GM19463 (cell line): ENCODE data around the gene TOX2.

Experiments used
- ATAC-seq: cut with Tn5 transposase; IDR thresholded peaks from one replicate; pipeline ENCODE4 v1.9.1; 2021; ENCODE audit warnings: mild to moderate bottlenecking, moderate library complexity; ENCODE audit not compliant: unreplicated experiment

TOX2 gene

GRCh38 chr20:43915211-43916072 is 790 bp downstream of the TOX2 start:
- ATAC-seq: no peak

GRCh38 chr20:43916073-43916880 is 1.6 kb downstream of the TOX2 start:
- no peak for ATAC-seq

- ATAC-seq: no peak
Measured at GRCh38 chr20:43916881-43917371, 2.3 kb downstream of the TOX2 start.

GRCh38 chr20:43917380-43917779 is 2.7 kb downstream of the TOX2 start:
- no peak for ATAC-seq

GRCh38 chr20:43919686-43920403 is 5.2 kb downstream of the TOX2 start:
- no peak for ATAC-seq

GRCh38 chr20:43920797-43921196 is 6.1 kb downstream of the TOX2 start:
- no peak for ATAC-seq

- no peak for ATAC-seq
Measured at GRCh38 chr20:43921227-43921780, 6.7 kb downstream of the TOX2 start.

GRCh38 chr20:43922614-43923013 is 8.0 kb downstream of the TOX2 start:
- ATAC-seq: no peak

GRCh38 chr20:43923322-43923721 is 8.7 kb downstream of the TOX2 start:
- no peak for ATAC-seq

GRCh38 chr20:43923917-43924316 is 9.3 kb downstream of the TOX2 start:
- ATAC-seq: no peak

GRCh38 chr20:43925215-43925614 is 10.6 kb downstream of the TOX2 start:
- peak; percentile 50 for ATAC-seq

GRCh38 chr20:43925801-43926200 is 11.1 kb downstream of the TOX2 start:
- peak; percentile 43 for ATAC-seq

GRCh38 chr20:43926287-43927050 is 11.8 kb downstream of the TOX2 start:
- ATAC-seq: no peak

- ATAC-seq: no peak
Measured at GRCh38 chr20:43931976-43932375, 17.3 kb downstream of the TOX2 start.

GRCh38 chr20:43934833-43935232 is 20.2 kb downstream of the TOX2 start:
- ATAC-seq: no peak

- no peak for ATAC-seq
Measured at GRCh38 chr20:43936104-43936770, 21.6 kb downstream of the TOX2 start.

- ATAC-seq: no peak
Measured at GRCh38 chr20:43936805-43937204, 22.2 kb downstream of the TOX2 start.

GRCh38 chr20:43937591-43937990 is 22.9 kb downstream of the TOX2 start:
- no peak for ATAC-seq

GRCh38 chr20:43938017-43938655 is 23.5 kb downstream of the TOX2 start:
- ATAC-seq: no peak
